Natural killer cell (primary cell): ENCODE measurements around the gene HOXD8. TPM values are rescaled to one million over a fixed set of nuclear protein-coding genes. Genes with fewer than 3 reads are reported as not detected.

Experiments used
- ATAC-seq, 3 donors: fragments of 150-1000 bp in 2 of 3; fragments of 200-7000 bp in 1 of 3; cut with Tn5 transposase; 1 replicate in 1 of 3; 2 replicates in 2 of 3; pipeline ENCODE4 v1.10.0; 2021; ENCODE audit warnings: mild to moderate bottlenecking in 2 of 3, moderate library complexity in 2 of 3
- DNase-seq, 2 donors: peaks; one replicate each; pipeline versions ENCODE4 v3.0.0 to v3.0.0-alpha.2; 2013 to 2021; ENCODE audit warnings: mixed read lengths in 1 of 2
- H3K27ac ChIP-seq: one replicate; pipeline ENCODE4 v1.5.1; 2013; ENCODE audit warnings: mild to moderate bottlenecking, low read length
- H3K27me3 ChIP-seq: one replicate; pipeline ENCODE4 v1.6.1; 2013; ENCODE audit warnings: low read length; ENCODE audit not compliant: control insufficient read depth, insufficient read depth
- H3K36me3 ChIP-seq: one replicate; pipeline ENCODE4 v1.6.1; 2013; ENCODE audit warnings: low read length; ENCODE audit not compliant: control insufficient read depth, insufficient read depth
- H3K4me1 ChIP-seq: one replicate; pipeline ENCODE4 v1.6.1; 2013; ENCODE audit warnings: low read length; ENCODE audit not compliant: control insufficient read depth, insufficient read depth
- H3K4me3 ChIP-seq: one replicate; pipeline ENCODE4 v1.5.1; 2013; ENCODE audit warnings: low read length
- H3K9me3 ChIP-seq: one replicate; pipeline ENCODE4 v1.6.1; 2013; ENCODE audit warnings: low read length; ENCODE audit not compliant: control insufficient read depth, insufficient read depth
- H3K27ac Mint-ChIP-seq, 2 donors: one replicate each; pipeline ENCODE4 v1.8.0; 2022; ENCODE audit warnings: mild to moderate bottlenecking in 2 of 2, mixed read lengths in 2 of 2, moderate library complexity in 1 of 2
- H3K27me3 Mint-ChIP-seq, 2 donors: one replicate each; pipeline ENCODE4 v1.8.0; 2022; ENCODE audit warnings: low read depth in 2 of 2, mixed read lengths in 2 of 2
- H3K36me3 Mint-ChIP-seq: one replicate; pipeline ENCODE4 v1.8.0; 2022; ENCODE audit warnings: mixed read lengths
- H3K4me1 Mint-ChIP-seq, 2 donors: one replicate each; pipeline ENCODE4 v1.8.0; 2022; ENCODE audit warnings: mixed read lengths in 2 of 2
- H3K4me3 Mint-ChIP-seq: one replicate; pipeline ENCODE4 v1.8.0; 2022; ENCODE audit warnings: mild to moderate bottlenecking, moderate library complexity, mixed read lengths
- H3K9me3 Mint-ChIP-seq, 2 donors: one replicate each; pipeline ENCODE4 v1.8.0; 2022; ENCODE audit warnings: mixed read lengths in 2 of 2
- WGBS: methylation state at CpG from one replicate; pipeline ENCODE4 v1.1.7; 2013; ENCODE audit warnings: missing lambda C conversion rate; ENCODE audit not compliant: insufficient coverage; 5-methylcytosine and 5-hydroxymethylcytosine counted together
- intact Hi-C: fragments of 100-400 bp; cut with micrococcal nuclease; formaldehyde crosslinking; loops from one replicate; pipeline ENCODE4 v1.14.2; 2022
- total RNA-seq, 4 donors: library from RNA; stranded (reverse); fragments of 120-200 nt in 1 of 4; gene quantifications; one replicate each; pipeline versions ENCODE4 v1.2.3 to v1.2.4, GENCODE V29; 2013 to 2022
- TF ChIP-seq, protein P1 (sequence below): fragments of 200-600 bp; IDR thresholded peaks from one replicate; pipeline ENCODE4 v1.8.0; 2022; ENCODE audit warnings: antibody characterized with exemption

The HOXD8 gene
- total RNA-seq, 3 donors from 2014 or later (not counting 1 experiment from before 2014, with no cell fraction given): not detected

DNA sequence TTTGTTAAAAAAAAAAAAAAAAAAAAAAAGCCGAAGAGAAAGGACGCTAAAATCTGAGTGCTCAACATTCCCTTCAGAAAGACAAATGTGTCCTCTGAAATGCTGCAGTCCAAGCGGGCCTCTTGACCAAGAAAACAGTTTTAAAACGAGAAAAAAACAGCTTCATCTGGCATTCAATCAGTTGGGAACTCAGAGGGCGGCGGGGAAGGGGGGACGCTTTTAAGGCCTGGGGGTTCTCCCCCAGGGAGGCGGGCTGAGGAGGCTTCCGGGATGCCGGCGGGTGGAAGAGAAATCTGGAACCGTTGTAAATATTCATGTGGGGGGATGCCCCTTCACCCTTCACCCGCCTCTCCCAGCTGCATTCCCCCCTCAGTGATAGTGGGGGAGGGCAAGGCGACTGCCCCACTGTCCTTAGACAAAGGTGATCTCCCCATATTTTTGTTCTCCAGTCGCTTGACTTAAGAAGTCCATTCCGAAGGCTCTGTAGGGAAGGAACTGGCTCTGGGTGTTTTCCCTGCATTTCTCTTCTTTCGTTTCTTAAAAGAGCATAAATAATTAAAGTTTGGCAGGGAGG lies 25.7 kb upstream of the HOXD8 start:
- Histone ChIP-seq H3K4me3 (no peak overlapping the region), H3K9me3 (peaks cover 4% of the 10 kb centered on the region), H3K4me1 (peaks cover 3% of the 10 kb centered on the region), H3K27ac (no peak overlapping the region), H3K36me3 (no peaks in the 10 kb centered on the region), H3K27me3 (peaks cover 73% of the 10 kb centered on the region)
- peaks cover 68 to 73% of the 10 kb centered on the region in 2 donors for H3K27me3 Mint-ChIP-seq
- no peak overlapping the region for H3K27ac Mint-ChIP-seq
- no peaks in the 10 kb centered on the region for H3K36me3 Mint-ChIP-seq
- intact Hi-C loops: no loop called here
- no peak for ATAC-seq
- no peaks in the 10 kb centered on the region for H3K9me3 Mint-ChIP-seq
- peaks cover 0 to 25% of the 10 kb centered on the region in 2 donors for H3K4me1 Mint-ChIP-seq
- 9% methylated on average over 10 of the region's 17 CpGs for WGBS
- no peak for DNase-seq
- no peak overlapping the region for H3K4me3 Mint-ChIP-seq
- TF ChIP-seq, protein P1, sequence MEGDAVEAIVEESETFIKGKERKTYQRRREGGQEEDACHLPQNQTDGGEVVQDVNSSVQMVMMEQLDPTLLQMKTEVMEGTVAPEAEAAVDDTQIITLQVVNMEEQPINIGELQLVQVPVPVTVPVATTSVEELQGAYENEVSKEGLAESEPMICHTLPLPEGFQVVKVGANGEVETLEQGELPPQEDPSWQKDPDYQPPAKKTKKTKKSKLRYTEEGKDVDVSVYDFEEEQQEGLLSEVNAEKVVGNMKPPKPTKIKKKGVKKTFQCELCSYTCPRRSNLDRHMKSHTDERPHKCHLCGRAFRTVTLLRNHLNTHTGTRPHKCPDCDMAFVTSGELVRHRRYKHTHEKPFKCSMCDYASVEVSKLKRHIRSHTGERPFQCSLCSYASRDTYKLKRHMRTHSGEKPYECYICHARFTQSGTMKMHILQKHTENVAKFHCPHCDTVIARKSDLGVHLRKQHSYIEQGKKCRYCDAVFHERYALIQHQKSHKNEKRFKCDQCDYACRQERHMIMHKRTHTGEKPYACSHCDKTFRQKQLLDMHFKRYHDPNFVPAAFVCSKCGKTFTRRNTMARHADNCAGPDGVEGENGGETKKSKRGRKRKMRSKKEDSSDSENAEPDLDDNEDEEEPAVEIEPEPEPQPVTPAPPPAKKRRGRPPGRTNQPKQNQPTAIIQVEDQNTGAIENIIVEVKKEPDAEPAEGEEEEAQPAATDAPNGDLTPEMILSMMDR: no peak

DNA sequence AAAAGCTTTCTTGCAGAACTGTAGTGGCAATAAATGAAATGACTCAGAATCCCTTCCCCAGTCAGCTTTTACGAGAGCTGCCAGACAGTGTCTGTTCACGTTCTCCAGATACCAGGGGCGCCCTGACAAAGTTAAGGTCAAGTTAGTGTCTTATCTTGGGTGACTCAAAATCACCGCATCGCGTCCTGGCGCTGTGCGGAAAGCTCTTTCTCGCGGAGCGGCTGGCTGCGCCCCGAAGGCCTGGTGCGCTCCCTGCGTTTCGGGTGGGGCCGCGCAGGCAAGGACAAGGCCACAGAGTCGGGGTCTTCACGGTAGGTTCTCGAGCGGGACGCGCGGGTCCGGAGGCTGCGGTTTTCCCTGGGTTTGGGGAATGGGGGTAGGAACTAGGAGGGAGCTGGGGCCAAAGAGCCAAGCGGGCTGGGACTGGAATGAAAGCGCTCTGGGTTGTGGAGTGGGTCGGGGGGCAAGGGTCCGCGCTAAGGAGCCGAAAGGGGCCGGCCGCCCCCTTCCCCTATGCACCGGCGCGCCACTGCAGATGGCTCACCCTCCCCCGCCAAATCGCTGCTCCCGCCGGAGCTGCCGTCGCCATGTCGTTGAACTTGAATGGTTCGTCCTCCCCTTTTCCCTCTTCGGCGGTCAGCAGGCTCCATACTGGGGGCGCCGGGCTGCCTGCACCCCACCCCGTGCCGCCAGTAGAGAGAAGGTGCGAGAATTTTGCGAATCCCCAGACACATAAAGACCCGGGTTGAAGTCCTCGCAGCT lies 25.0 kb upstream of the HOXD8 start:
- no peak overlapping the region for H3K27ac ChIP-seq
- Mint-ChIP-seq H3K27ac (no peak overlapping the region), H3K4me3 (no peak overlapping the region), H3K4me1 (peaks cover 0 to 27% of the 10 kb centered on the region in 2 donors), H3K36me3 (peaks cover 5% of the 10 kb centered on the region), H3K27me3 (peaks cover 75 to 77% of the 10 kb centered on the region in 2 donors), H3K9me3 (no peaks in the 10 kb centered on the region)
- ATAC-seq (no peak), DNase-seq (peak in 1 of 2 donors; percentile 10)
- intact Hi-C loops: no loop called here
- H3K27me3 ChIP-seq: peaks cover 73% of the 10 kb centered on the region
- peaks cover 4% of the 10 kb centered on the region for H3K9me3 ChIP-seq
- WGBS: 9% methylated on average over 56 of the region's 56 CpGs
- peaks cover 3% of the 10 kb centered on the region for H3K4me1 ChIP-seq
- H3K36me3 ChIP-seq: no peaks in the 10 kb centered on the region
- TF ChIP-seq, protein P1: no peak
- H3K4me3 ChIP-seq: no peak overlapping the region

DNA sequence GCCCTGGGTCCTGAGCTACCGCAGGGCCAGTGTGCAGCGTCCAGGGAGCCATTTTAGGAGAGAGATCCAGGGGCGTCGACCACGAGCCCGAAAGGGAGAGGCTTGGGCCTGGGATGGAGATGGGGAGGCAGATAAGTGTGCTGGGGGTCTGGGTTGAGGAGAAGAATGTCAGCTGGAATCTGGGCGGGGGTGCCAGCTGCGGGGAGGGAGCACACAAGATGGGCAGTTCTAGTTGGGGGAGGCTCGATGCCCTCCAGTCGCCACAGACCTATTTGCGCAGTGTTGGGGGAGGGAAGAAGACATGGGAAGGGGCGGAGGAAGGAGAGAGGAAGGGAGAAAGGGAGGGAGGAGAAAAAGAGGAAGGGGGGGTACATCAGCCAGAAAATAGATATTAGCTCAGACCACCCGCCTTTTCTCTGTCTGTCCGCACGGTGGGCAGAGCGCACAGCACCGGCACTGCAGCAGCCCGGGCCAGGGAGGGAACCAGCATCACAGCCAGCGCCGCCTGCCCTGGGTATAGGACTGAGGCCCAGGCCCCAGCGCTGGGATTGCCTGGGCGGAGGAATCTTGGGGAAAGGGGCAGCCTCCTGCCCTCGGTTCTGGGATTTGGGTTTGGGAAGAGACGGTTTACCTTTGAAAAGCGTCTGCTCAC lies 24.3 kb upstream of the HOXD8 start:
- 10% methylated on average over 25 of the region's 25 CpGs for WGBS
- Histone ChIP-seq H3K9me3 (peaks cover 4% of the 10 kb centered on the region), H3K36me3 (no peaks in the 10 kb centered on the region)

More for the DNA sequence above, 24.3 kb upstream of the HOXD8 start:
- TF ChIP-seq, protein P1: no peak
- Histone ChIP-seq H3K27me3 (peaks cover 75% of the 10 kb centered on the region), H3K27ac (no peak overlapping the region), H3K4me3 (no peak overlapping the region), H3K4me1 (peaks cover 3% of the 10 kb centered on the region)
- peaks cover 8% of the 10 kb centered on the region for H3K36me3 Mint-ChIP-seq
- no peak for DNase-seq
- no peak for ATAC-seq
- H3K4me1 Mint-ChIP-seq: peaks cover 0 to 27% of the 10 kb centered on the region in 2 donors
- no peak overlapping the region for H3K4me3 Mint-ChIP-seq
- no peak overlapping the region for H3K27ac Mint-ChIP-seq
- intact Hi-C loops: no loop called here
- peaks cover 80 to 82% of the 10 kb centered on the region in 2 donors for H3K27me3 Mint-ChIP-seq
- no peaks in the 10 kb centered on the region for H3K9me3 Mint-ChIP-seq
